ENCODE data around the gene DDIAS.
"Not testable (repeated sequence)": the region's sequence is repeated elsewhere in the genome, so short reads cannot be mapped to it uniquely, and the experiment has no call there.

Gene DDIAS

DNA sequence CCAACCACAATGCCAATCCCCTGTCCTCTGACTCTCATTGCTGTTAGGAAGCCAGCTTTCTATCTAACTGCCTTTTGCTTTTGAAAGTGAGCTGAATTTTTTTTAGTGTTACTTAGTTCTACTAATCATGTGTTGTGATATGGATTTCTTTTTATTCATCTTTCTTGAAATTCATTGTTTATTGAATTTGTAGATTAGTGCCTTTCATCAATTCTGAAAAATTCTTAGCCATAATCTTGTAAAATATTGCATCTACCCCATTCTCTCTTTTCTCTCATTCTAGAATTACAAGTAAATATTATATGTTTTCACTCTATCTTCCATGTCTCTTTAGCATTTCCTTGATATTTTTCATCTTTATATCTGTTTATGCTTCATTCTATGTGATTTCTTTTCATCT lies 47.8 kb downstream of the DDIAS start:
- H3K4me3 ChIP-seq (replicated peaks in 1 of 2; ENCODE audit: low read depth in 2 of 2, low read length in 2 of 2), result no peak overlapping the region
- no peak for DNase-seq (ENCODE audit: low read depth in 2 of 2)
- TF ChIP-seq CTCF (IDR thresholded peaks at IDR 0.05; ENCODE audit: low read depth, low read length), result no peak

DNA sequence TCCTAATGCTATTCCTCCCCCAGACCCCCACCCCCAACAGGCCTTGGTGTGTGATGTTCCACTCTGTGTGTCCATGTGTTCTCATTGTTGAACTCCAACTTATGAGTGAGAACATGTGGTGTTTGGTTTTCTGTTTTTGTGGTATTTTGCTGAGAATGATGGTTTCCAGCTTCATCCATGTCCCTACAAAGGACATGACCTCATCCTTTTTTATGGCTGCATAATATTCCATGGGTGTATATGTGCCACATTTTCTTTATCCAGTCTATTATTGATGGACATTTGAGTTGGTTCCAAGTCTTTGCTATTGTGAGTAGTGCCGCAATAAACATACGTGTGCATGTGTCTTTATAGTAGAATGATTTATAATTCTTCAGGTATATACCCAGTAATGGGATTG lies 49.0 kb downstream of the DDIAS start:
- DNase-seq (ENCODE audit: low read depth in 2 of 2); H3K4me3 ChIP-seq (replicated peaks in 1 of 2; ENCODE audit: low read depth in 2 of 2, low read length in 2 of 2): not testable (repeated sequence)

GRCh38 chr11:82955736-82956453 lies 54.4 kb downstream of the DDIAS start:
- H3K4me3 ChIP-seq (replicated peaks in 1 of 2; ENCODE audit: low read depth in 2 of 2, low read length in 2 of 2); DNase-seq (ENCODE audit: low read depth in 2 of 2): not testable (repeated sequence)

DNA sequence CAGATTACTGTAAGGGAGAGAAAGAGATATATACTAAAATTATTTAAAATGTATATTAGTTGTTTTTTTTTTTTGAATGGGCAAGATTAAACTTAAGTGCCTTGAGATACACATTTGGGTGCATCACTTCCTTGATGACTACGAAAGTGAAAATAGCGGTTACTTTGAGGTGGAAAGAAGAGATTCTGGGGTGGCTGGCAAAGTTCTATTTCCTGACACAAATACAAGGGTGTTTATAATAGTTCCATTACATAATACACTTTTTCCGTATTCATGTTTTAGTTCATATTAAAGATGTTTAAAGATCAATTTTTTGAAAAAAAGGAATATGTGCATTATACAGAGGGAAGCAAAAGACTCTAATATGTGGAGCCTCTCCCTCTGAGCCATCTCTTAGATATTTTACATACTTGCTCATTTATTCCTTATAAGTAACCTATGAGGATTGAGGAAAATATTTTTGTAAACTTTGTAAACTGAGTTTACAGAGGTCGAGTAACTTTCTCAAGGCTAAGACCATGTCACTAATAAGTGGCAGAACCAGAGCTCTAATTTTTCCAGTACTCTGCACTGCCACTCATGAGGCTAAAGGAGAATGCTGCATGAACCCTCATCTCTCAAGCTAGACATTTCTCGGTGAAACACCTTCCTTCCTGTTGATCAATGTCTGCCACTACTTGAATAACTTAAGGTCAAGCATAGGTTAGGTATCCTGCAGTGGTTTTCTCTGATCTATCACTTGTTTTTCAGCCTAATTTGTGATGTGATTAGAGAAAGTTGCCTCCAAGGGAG lies 58.6 kb downstream of the DDIAS start:
- no peak for DNase-seq (ENCODE audit: low read depth in 2 of 2)
- no peak for TF ChIP-seq CTCF (IDR thresholded peaks at IDR 0.05; ENCODE audit: low read depth, low read length)

GRCh38 chr11:82960779-82961143 lies 59.2 kb downstream of the DDIAS start:
- no peak overlapping the region for H3K4me3 ChIP-seq (replicated peaks in 1 of 2; ENCODE audit: low read depth in 2 of 2, low read length in 2 of 2)
- DNase-seq (ENCODE audit: low read depth in 2 of 2), result no peak
- no peak for TF ChIP-seq CTCF (IDR thresholded peaks at IDR 0.05; ENCODE audit: low read depth, low read length)

More for the DNA sequence above, 58.6 kb downstream of the DDIAS start:
- H3K4me3 ChIP-seq (replicated peaks in 1 of 2; ENCODE audit: low read depth in 2 of 2, low read length in 2 of 2), result no peak overlapping the region

- H3K4me3 ChIP-seq (replicated peaks in 1 of 2; ENCODE audit: low read depth in 2 of 2, low read length in 2 of 2); DNase-seq (ENCODE audit: low read depth in 2 of 2): not testable (repeated sequence)
Measured at GRCh38 chr11:82962021-82962420, 60.5 kb downstream of the DDIAS start.

GRCh38 chr11:82967381-82967780 lies 65.8 kb downstream of the DDIAS start:
- no peak overlapping the region for H3K4me3 ChIP-seq (replicated peaks in 1 of 2; ENCODE audit: low read depth in 2 of 2, low read length in 2 of 2)
- TF ChIP-seq CTCF (IDR thresholded peaks at IDR 0.05; ENCODE audit: low read depth, low read length), result no peak
- DNase-seq (ENCODE audit: low read depth in 2 of 2), result no peak

GRCh38 chr11:82969811-82970210 lies 68.3 kb downstream of the DDIAS start:
- TF ChIP-seq CTCF (IDR thresholded peaks at IDR 0.05; ENCODE audit: low read depth, low read length), result no peak
- no peak overlapping the region for H3K4me3 ChIP-seq (replicated peaks in 1 of 2; ENCODE audit: low read depth in 2 of 2, low read length in 2 of 2)
- no peak for DNase-seq (ENCODE audit: low read depth in 2 of 2)

DNA sequence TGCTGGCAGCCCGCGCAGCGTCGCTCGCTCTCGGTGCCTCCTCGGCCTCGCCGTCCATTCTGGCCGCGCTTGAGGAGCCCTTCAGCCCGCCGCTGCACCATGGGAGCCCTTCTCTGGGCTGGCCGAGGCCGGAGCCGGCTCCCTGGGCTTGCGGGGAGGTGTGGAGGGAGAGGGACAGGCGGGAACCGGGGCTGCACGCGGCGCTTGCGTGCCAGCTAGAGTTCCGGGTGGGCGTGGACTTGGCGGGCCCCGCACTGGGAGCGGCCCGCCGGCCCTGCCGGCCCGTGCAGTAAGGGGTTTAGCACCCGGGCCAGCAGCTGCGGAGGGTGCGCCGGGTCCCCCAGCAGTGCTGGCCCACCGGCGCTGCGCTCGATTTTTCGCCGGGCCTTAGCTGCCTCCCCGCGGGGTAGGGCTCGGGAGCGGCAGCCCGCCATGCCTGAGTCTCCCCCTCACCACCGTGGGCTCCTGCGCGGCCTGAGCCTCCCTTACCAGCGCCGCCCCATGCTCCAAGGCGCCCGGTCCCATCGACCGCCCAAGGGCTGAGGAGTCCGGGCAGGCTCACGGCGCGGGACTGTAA lies 69.1 kb downstream of the DDIAS start:
- not testable (repeated sequence) for DNase-seq (ENCODE audit: low read depth in 2 of 2); H3K4me3 ChIP-seq (replicated peaks in 1 of 2; ENCODE audit: low read depth in 2 of 2, low read length in 2 of 2)

GRCh38 chr11:82971519-82971946 lies 70.0 kb downstream of the DDIAS start:
- not testable (repeated sequence) for H3K4me3 ChIP-seq (replicated peaks in 1 of 2; ENCODE audit: low read depth in 2 of 2, low read length in 2 of 2); DNase-seq (ENCODE audit: low read depth in 2 of 2)

All from cardiac fibroblast (primary cell).